GM19468 (cell line): ENCODE measurements around the gene DENND1A.

Experiments used
- ATAC-seq: cut with Tn5 transposase; IDR thresholded peaks from one replicate; pipeline ENCODE4 v1.9.1; 2021; ENCODE audit warnings: mild to moderate bottlenecking, moderate library complexity, moderate number of reproducible peaks; ENCODE audit not compliant: unreplicated experiment; ENCODE audit errors: extremely low read depth

The DENND1A gene

DNA sequence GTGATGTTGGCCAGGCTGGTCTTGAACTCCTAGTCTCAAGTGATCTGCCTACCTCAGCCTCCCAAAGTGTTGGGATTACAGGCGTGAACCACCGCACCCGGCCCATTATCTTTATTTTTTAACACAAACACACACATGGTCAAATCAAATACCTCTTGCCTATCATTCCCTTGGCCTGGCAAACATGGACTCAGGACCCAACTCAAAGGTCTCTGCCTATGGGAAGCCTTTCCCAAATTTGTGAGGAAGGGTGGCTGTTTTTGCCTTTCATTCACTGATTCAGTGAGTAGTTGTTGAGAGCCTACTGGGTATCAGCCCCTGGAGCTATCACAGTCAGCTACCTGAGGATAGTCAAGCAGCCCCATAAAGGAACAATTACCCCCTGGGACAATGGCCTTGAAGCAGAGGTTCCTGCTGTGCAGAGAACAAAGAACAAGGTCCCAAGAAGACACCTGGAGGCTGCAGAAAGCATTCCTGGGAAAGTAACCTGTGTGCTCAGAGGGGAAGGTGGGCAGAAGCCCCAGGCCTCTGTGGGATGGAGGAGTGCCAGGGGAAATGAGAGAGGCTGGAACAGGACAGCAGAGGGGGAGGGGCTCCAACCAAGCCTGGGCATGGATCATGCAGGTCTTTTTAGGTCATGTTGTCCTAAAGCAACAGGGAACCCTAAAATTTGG lies 447.5 kb downstream of the DENND1A start:
- ATAC-seq, result no peak

DNA sequence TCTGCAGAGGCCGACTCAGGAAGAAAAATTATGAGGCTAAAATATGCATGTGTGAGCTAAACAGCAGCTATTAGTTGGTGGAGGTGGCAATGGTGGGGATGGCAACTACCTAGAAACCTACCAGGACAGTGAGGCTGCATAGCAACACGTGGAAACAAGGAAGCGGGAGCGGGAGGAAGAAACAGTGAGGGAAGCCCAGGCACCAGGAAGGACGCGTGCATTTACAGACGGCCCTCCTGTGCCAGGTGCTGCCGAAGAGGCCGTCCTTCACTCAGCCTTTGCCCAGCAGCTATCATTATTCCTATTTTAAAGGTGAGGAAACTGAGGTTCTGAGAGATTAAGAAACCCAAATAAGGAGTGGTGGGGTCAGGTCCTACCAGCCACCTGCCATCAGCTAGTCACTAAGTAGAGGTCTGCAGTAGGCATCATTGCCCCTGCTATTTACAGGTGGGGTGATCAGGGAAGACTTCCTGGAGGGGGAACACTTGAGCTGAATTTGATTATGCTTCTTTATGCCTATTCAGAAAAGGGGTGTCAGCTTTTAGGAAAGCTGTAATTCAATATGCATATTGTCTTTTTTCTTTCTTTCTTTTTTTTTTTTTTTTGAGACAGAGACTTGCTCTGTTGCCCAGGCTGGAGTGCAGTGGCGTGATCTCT lies 448.6 kb downstream of the DENND1A start:
- no peak for ATAC-seq

DNA sequence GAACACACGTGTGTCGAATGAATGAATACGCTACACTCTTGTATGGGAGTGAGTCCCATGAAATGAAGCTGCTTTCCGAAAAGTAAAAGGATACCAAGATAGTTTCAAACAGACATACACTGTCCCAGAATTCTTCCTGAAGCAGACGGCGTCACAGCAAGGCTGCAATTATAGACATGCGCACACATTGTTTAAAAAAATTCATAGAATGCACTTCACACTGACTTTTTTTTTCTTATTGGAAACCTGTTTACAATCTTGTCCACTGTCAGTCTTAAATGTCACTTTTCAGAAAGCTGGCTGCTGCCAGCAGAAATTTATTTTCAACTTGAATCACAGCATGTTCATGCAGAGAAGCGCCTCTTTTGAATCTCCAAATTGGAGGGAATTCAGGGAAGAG lies 449.1 kb downstream of the DENND1A start:
- no peak for ATAC-seq

DNA sequence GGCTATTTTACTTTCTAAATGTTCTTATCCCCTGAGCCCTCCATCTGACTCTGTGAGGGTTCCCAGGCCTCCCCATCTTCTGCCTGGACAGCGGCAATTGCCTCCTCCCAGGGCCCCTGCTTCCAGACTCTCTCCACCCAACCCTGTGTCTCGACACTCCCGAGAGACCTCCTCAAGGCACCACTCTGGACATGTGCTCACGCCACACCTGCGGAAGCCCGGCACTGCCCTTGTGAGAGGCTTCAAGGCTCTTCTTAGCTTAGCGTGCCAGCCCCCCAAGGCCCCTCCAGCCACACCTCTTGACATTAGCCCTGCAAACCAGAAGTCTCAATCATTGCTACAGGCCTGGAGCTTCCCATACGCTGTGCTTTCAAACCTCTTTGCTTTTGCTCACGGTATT lies 449.8 kb downstream of the DENND1A start:
- no peak for ATAC-seq

DNA sequence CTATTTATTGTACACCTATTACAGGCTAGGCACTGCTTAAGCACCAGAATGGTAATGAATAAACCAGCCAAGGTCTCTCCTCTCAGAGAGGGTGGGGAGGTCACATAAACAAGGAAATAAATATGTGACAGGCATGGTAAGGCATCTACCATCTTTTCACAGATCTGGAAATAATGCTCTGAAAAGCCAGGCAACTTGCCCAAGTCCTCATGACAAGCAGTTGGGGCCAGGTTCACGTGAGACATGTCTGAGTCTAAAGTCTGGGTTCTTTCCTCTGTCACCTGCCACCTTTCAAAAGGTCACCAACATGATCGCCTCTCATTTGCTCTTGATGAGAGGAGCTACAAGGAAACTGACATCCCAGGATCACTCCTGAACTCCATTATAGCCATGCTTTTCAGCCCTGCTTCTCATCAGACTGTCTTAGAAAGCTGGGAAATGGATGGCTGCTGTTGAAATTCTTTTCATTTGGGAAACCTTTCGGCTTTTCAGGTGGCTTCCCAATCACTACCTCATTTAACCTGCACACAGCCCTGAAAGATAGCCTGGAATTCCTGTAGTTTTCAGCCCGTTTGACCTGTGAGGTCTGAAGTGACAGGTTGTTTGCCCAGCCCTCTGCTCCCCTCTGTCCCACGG lies 450.8 kb downstream of the DENND1A start:
- no peak for ATAC-seq

DNA sequence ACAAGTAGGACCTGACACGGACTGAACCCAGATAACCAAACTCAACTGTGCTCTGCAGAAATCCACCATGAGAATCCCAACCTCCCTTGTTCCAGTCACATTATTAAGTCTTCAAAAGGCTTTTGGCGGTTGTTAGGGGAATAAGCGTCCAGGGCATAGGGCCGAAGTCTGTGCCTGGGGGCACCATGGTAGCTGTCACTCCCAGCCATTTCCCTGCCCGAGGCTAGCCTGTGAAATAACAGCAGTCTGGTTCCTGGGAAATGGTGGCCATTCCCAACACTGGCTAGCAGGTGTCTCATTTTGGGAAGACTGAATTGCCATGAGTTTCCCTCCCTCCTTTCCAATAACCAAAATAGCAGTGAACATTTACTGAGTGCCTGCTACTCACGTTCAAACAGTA lies 451.8 kb downstream of the DENND1A start:
- no peak for ATAC-seq

DNA sequence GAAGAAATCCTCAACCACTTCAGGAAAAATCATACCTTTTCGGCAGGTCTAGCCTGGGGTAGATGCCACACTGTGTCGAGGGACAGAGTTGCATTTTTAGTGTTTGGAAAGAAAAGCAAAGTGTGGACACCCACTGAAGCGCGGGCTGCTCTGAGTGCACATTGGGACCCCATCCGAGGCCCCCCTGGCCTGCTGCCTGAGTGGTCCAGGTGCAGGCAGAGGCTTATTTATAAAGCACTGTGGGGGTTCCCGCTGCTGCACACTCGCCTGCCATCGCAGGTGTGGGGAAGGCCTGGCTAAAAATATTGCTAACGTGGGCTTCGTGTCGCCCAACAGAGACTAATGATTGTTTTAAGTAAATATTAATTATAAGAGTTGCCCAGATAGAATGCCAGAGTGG lies 454.5 kb downstream of the DENND1A start:
- no peak for ATAC-seq

DNA sequence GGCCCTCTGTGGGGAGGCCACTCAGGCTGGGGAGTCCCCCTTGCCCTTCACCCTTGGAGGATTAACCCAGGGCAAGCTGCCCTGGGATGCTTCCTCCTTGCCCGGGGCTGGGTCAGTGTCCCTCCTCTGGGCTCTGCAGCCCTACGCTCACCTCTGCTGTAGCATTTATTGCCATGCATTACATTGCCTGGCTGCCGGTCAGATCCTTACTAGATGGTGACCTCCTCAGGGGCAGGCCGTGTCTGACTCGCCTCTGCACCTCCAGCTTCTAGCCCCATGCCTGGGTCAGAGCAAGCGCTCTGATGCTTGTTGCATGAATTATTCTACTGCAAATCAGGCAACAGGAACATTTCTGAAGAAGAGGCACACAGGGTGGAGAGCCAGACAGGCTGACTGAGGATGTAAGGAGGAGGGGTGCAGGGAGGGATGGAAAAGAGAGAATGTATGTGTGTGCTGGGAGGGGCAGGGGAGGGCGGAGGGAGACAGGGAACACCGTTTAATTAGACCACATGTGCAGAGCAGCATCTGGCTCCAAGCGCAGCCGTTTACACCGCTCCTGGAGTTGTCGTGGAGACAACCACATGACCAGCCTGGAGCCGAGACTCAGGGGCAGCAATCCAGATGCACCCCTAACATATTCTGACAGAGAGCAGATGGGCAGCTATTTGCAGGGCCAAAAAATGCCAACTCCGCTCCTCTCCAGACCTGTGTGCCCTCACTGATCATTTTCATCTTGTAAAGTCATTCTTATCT lies 456.9 kb downstream of the DENND1A start:
- no peak for ATAC-seq

DNA sequence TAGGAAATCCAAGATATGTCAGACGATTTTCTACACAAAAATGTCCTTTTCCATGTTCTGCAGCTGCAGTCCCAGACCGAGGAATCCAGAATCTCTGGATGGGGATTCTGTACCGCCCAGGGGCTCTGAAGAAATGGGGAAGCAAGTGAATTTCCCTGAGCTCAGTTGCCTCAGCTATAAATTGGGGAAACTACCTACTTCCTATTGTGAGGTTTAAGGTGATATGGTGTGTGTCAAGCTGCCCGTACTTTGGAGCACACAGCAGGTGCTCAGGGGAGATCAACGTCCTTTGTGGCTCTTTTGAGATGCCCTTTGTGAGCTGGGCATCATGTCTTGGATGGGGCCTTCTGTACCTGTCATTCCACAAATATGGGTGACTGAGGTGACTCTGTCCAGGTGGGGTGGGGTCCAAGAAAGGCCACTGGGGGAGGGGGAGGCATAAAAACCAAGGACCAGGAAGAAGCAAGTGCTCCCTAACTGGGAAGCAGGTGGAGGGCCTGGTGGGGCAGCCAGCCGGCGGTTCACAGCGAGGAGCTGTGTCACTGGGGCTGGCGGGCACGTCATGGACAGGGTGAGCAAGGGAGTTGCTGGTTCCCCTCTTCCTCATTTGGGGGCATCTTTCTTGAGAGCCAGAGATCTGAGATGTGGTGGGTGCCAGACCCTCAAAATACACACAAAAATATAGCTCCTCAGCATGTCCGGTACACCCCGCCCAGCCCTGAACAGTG lies 457.9 kb downstream of the DENND1A start:
- no peak for ATAC-seq

DNA sequence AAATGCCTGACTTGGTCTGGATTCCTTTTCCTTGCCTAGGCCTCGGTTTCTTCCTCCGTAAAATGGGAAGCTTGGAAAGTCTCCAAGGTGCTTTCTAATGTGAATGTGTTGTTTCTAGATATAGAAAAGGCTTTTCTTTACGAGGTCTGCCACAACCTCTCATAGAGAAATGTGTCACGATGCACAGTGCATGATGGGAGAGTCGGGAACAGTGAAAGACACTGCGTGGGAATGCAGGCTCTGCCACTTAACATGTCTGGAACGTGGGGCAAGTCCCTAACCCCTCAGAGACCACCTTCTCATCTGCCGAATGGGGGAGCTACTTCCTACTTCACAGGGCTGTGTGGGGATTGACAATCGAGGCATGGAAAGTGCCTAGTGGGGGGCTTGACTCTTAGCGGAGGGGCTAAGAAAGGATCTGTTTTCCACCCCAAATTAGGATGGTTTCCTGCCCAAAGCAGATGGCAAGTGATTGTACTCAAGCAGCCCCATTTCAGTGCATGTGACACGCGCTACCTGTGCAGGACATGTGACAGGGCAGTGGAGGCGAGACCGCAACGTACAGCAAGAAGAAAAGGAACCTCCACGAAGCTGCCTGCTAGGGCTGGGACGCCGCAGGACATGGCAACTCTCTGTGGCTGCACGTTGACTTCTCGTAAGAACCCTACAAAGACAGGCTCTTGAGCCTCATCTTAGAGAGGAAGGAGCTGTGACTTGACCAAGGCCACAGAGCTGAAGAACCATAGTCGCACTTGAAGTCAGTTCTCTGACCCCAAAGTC lies 458.7 kb downstream of the DENND1A start:
- no peak for ATAC-seq

DNA sequence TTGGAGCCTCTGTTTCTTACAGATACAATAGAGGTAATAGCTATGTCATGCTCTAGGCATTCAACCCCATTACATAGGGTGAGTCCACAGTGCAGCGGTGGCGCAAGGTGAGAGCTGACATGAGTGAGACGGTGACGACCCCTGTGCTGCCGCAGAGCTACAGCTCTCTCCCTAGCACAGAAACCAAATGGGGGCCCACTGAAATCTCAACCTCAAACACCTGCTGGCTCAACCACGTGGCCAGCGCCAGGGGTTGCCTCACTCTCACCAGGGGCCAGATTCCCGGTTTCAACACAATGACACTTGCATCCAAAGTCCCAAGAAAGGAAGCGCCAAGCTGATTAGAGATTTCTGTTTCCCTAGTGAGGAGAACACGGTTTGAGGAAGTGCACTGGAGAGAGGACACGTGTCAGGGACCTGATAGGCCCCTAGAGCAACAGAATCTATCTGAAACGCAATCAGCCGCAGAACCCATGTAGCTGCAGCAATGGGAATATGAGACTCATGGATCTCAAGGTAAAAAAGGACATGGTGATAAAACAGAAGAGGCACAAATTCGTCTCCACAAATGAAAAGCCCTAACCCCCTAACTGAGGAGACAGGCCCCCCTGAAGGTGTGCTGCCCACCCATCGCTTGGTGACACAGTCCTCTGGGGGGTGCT lies 459.7 kb downstream of the DENND1A start:
- no peak for ATAC-seq

DNA sequence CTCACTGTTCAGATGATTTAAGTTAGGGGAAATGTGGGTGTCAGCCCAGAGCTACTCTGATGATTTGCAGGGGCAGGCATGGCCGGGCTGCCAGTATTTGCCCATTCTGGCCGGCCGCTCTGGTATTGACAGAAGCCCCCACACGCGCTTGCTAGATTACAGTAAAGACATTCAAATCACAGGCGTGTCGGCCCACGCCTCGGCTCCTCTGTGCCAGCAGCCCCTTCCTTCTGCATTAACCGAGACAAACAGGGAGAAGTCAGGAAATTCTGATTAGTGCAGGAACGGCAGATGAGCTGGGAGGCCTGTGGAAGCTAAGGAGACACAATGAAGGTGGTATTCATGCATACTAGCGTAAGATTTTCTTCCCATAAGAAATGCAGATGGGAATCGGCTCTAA lies 460.6 kb downstream of the DENND1A start:
- no peak for ATAC-seq

DNA sequence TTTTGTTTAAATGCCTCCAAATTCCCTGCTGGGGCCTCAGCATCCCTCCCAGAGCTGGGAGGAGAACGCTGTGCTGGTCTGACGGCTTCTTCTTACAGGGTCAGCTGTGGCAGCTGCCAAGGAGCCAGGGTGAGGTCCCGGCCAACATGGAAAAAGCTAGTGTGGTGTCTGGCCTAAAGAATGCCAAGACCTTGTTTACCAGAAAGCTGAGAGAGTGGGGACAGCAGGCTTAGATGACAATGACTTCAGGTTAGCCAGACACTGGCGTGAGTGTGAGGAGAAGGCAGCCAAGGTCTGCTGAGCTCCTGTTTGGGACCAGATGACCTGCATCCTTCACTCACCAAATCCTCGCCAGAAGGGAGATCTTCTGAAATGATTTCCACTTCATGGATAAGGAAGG lies 461.4 kb downstream of the DENND1A start:
- ATAC-seq, result no peak

DNA sequence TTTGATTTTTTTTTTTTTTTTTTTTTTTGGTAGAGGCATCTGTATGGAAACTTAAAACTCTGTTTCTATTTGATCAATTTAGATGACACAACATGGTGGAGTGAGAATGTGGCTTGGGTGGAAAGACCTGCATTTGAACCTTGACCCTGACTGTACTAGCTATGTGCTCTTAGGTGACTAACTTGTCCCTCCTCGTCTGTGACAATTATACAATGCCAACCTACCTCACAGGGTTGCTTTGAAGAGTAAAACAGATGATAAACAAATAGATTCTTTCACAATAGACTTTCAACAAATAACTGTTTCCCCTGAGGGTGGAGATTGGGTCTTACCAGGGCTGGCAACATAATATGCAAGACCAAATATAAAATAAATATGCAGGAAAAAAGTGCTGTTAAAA lies 464.6 kb downstream of the DENND1A start:
- ATAC-seq, result no peak

DNA sequence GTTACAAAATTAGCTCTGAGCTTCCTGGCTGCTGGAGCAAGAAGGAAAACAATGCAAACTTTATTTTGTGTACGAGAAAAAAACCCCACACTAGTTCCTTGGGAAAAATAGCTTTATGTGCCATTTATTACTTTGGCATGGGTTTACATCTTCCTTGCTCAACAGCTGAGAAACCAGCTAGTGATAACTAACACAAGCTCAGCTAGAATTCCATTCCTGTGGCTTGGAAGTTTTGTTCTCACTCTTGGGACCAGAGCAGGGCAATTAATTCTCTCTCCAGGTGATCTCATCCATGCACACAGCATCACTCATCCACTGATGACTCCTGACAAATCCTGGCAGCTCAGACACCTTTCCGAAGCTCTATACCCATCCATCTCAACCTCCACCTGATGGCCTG lies 469.8 kb downstream of the DENND1A start:
- no peak for ATAC-seq

DNA sequence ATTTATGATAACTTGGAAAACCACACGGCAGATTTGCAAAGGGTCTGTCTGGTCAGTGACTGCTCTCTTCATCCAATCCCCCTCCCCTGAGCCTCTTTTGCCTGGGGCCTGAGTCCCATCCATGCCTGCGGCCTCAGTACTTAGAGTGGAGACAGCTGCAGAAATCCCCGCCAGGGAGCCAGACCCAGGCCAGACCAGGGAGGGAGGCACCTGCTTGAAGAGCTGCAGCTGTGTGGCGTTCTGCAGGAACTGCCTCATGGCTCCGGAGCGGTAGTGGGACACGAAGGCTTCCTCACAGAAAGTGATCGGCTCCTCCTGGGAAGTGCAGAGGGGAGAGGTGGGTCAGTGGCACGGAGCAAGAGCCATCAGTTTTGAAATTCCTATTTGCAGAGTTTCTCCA lies 472.3 kb downstream of the DENND1A start:
- ATAC-seq, result no peak

DNA sequence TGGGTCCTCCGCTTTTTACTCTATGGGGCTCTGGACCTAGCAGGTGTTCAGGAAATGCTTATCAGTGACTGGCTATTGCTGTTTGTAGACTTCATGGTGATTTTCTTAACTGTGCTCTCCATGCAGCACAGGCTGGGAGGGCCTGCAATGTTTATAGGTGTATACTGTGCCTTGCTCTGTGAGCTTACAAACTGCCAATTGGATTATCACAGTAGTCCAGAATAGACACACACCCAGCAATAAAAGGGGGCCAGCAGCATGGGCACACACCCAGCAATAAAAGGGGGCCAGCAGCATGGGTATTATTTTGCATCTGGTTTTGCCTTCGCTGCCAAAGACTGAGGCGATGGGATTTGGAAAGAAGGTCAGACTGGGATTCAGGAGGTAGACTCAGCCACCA lies 473.9 kb downstream of the DENND1A start:
- ATAC-seq, result no peak

DNA sequence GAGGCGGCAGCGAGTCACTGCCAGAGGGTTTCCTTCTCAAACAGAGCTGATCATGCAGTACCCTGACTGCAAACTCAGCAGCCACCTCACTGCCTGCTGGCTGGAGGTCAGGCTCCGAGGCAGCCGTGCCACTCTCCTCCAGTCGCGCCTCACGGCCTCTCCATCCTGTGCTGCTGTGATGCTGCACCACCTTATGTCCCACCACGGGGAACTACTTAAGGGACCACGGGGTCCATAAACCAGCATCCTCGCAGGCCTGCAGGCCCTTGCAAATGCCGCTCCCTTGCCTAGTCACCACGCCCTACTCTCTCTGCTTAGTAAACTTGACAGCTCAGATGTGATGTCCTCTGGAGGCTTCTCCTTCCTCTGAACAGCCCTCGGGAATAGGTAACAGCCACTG lies 474.7 kb downstream of the DENND1A start:
- no peak for ATAC-seq

DNA sequence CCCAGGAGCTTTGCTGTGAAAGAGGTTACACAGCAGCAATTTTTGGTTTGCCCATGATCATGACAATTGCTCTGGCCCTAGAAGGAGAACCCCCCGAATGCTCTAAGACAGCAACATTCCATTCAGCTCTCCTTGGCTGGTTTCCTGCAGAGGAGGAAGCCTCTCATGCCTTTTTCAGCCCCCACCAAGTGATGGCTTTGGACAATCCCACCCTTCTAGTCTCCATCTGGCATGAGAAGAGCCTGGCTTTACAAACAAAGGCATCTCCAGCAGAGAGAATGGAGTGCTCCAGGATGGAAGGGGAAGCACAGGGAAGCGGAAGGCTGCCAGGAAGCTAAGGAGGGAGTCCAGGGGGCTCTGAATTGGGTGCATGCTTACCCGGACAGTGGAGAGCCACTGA lies 475.6 kb downstream of the DENND1A start:
- ATAC-seq, result no peak
